Amniotic stem cell (primary cell): ENCODE results near the gene NFKBIB.
"Not testable (repeated sequence)": the region's sequence is repeated elsewhere in the genome, so short reads cannot be mapped to it uniquely, and the experiment has no call there.

Experiments used
- DNase-seq: peaks from one replicate; lab custom pipeline; 2025; lab: John Stamatoyannopoulos, UW

Gene NFKBIB

GRCh38 chr19:38928391-38929001, 28.7 kb downstream of the NFKBIB start:
- no peak for DNase-seq

GRCh38 chr19:38929929-38930775, 30.4 kb downstream of the NFKBIB start, which contains the start of gene SARS2:
TSS of gene SARS2 (minus strand) at chr19:38930763. CDS start at chr19:38930736, 27 bp downstream.
- DNase-seq: peak; percentile 89

- DNase-seq: peak; percentile 99
These were observed 31.2 kb downstream of the NFKBIB start, which contains the start of gene MRPS12 for GRCh38 chr19:38930776-38931520. TSS of gene MRPS12 (plus strand) at chr19:38930944. CDS start at chr19:38931295, 351 bp downstream.

GRCh38 chr19:38931521-38931793, 31.7 kb downstream of the NFKBIB start:
- no peak for DNase-seq

GRCh38 chr19:38932425-38933179, 32.8 kb downstream of the NFKBIB start:
- DNase-seq: no peak

- no peak for DNase-seq
These were observed 33.8 kb downstream of the NFKBIB start for GRCh38 chr19:38933544-38933943.

GRCh38 chr19:38939957-38940356, 40.2 kb downstream of the NFKBIB start:
- no peak for DNase-seq

- DNase-seq: not testable (repeated sequence)
These were observed 41.7 kb downstream of the NFKBIB start for GRCh38 chr19:38941466-38941865.

- no peak for DNase-seq
These were observed 42.2 kb downstream of the NFKBIB start for GRCh38 chr19:38941979-38942378.

GRCh38 chr19:38942471-38943181, 42.9 kb downstream of the NFKBIB start:
- DNase-seq: no peak

- no peak for DNase-seq
These were observed 45.3 kb downstream of the NFKBIB start for GRCh38 chr19:38944981-38945506.

GRCh38 chr19:38945562-38946228, 45.9 kb downstream of the NFKBIB start:
- DNase-seq: no peak

- DNase-seq: no peak
These were observed 46.7 kb downstream of the NFKBIB start for GRCh38 chr19:38946229-38947010.

GRCh38 chr19:38949580-38950367, 50.0 kb downstream of the NFKBIB start:
- DNase-seq: no peak

- DNase-seq: no peak
These were observed 51.4 kb downstream of the NFKBIB start for GRCh38 chr19:38951187-38951586.

- no peak for DNase-seq
These were observed 52.8 kb downstream of the NFKBIB start for GRCh38 chr19:38952395-38953165.

GRCh38 chr19:38953677-38954076, 53.9 kb downstream of the NFKBIB start:
- DNase-seq: no peak

GRCh38 chr19:38956264-38956663, 56.5 kb downstream of the NFKBIB start:
- DNase-seq: no peak
